Urinary bladder (tissue), 4 donors: ENCODE measurements around the gene NDUFV1. TPM values are rescaled to one million over a fixed set of nuclear protein-coding genes. Genes with fewer than 3 reads are reported as not detected.
"Not testable (repeated sequence)": the region's sequence is repeated elsewhere in the genome, so short reads cannot be mapped to it uniquely, and the experiment has no call there.

Experiments used
- DNase-seq: peaks from one replicate; pipeline ENCODE4 v3.0.0-alpha.2; 2015; ENCODE audit errors: extremely low spot score
- H3K27ac ChIP-seq: one replicate; pipeline ENCODE4 v1.5.1; 2013; ENCODE audit warnings: low read depth, mild to moderate bottlenecking, moderate library complexity
- H3K36me3 ChIP-seq: one replicate; pipeline ENCODE4 v1.6.1; 2013; ENCODE audit warnings: mild to moderate bottlenecking, moderate library complexity; ENCODE audit not compliant: insufficient read depth
- H3K4me1 ChIP-seq: one replicate; pipeline ENCODE4 v1.6.1; 2013; ENCODE audit warnings: mild to moderate bottlenecking, moderate library complexity; ENCODE audit not compliant: insufficient read depth
- H3K4me3 ChIP-seq: one replicate; pipeline ENCODE4 v1.5.1; 2013; ENCODE audit warnings: low read depth, low read length
- WGBS: extraction: QIAGEN DNeasy Blood & Tissue Kit; methylation state at CpG from one replicate; pipeline ENCODE4 v1.1.7; 2013; 5-methylcytosine and 5-hydroxymethylcytosine counted together
- polyA plus RNA-seq: library from polyadenylated mRNA; stranded (reverse); fragments of 200-250 nt; gene quantifications from one replicate; pipeline ENCODE4 v1.2.3, GENCODE V29; 2013
- small RNA-seq: library from RNA; depleted of rRNA; stranded (forward); fragments of <200 nt; gene quantifications from one replicate; pipeline ENCODE3, GENCODE V24; 2014
- total RNA-seq: library from RNA; depleted of rRNA; stranded (reverse); fragments of >200 nt; gene quantifications from one replicate; pipeline ENCODE4 v1.2.3, GENCODE V29; 2014
- donor health status: healthy with polysubstance abuse.
- donor health status: healthy.

The NDUFV1 gene
- total and polyA plus RNA-seq, 2 donors: 103 to 161 TPM

GRCh38 chr11:67648796-67649613, 42.3 kb downstream of the NDUFV1 start:
- Histone ChIP-seq H3K4me3 (no peak overlapping the region), H3K27ac (no peak overlapping the region), H3K36me3 (no peaks in the 10 kb centered on the region), H3K4me1 (no peaks in the 10 kb centered on the region)
- WGBS: 62% methylated on average over 12 of the region's 12 CpGs
- no peak for DNase-seq

GRCh38 chr11:67649634-67650510, 43.1 kb downstream of the NDUFV1 start:
- 81% methylated on average over 22 of the region's 22 CpGs for WGBS
- H3K27ac ChIP-seq: no peak overlapping the region
- H3K4me3 ChIP-seq: peak overlapping the region; percentile 10
- no peaks in the 10 kb centered on the region for H3K4me1 ChIP-seq
- no peaks in the 10 kb centered on the region for H3K36me3 ChIP-seq
- DNase-seq: no peak

GRCh38 chr11:67651976-67652781, 45.4 kb downstream of the NDUFV1 start:
- no peaks in the 10 kb centered on the region for H3K4me1 ChIP-seq
- H3K27ac ChIP-seq: no peak overlapping the region
- H3K36me3 ChIP-seq: no peaks in the 10 kb centered on the region
- no peak overlapping the region for H3K4me3 ChIP-seq
- 52% methylated on average over 13 of the region's 13 CpGs for WGBS
- no peak for DNase-seq

- WGBS: 79% methylated on average over 15 of the region's 15 CpGs
- Histone ChIP-seq H3K27ac (no peak overlapping the region), H3K4me1 (no peaks in the 10 kb centered on the region), H3K36me3 (no peaks in the 10 kb centered on the region), H3K4me3 (no peak overlapping the region)
- DNase-seq: no peak
These were observed 46.5 kb downstream of the NDUFV1 start for GRCh38 chr11:67652965-67653845.

- no peaks in the 10 kb centered on the region for H3K4me1 ChIP-seq
- 76% methylated on average over 9 of the region's 9 CpGs for WGBS
- no peak for DNase-seq
- H3K4me3 ChIP-seq: no peak overlapping the region
- no peaks in the 10 kb centered on the region for H3K36me3 ChIP-seq
- no peak overlapping the region for H3K27ac ChIP-seq
These were observed 47.5 kb downstream of the NDUFV1 start for GRCh38 chr11:67654225-67654624.

- H3K4me1 ChIP-seq: no peaks in the 10 kb centered on the region
- H3K4me3 ChIP-seq: no peak overlapping the region
- WGBS: 89% methylated on average over 4 of the region's 4 CpGs
- no peak overlapping the region for H3K27ac ChIP-seq
- H3K36me3 ChIP-seq: no peaks in the 10 kb centered on the region
- no peak for DNase-seq
These were observed 49.7 kb downstream of the NDUFV1 start for GRCh38 chr11:67656278-67656922.

- Histone ChIP-seq H3K4me1 (no peaks in the 10 kb centered on the region), H3K27ac (no peak overlapping the region), H3K36me3 (no peaks in the 10 kb centered on the region), H3K4me3 (no peak overlapping the region)
- whole genome bisulfite sequencing: 35% methylated on average over 3 of the region's 3 CpGs
- no peak for DNase-seq
These were observed 50.6 kb downstream of the NDUFV1 start for GRCh38 chr11:67657300-67657699.

GRCh38 chr11:67659651-67660165, 53.0 kb downstream of the NDUFV1 start:
- not testable (repeated sequence) for H3K4me1 ChIP-seq, DNase-seq, H3K4me3 ChIP-seq, H3K27ac ChIP-seq, H3K36me3 ChIP-seq
- WGBS: 62% methylated on average over 5 of the region's 5 CpGs

GRCh38 chr11:67660752-67661151, 54.0 kb downstream of the NDUFV1 start:
- not testable (repeated sequence) for H3K4me3 ChIP-seq, H3K4me1 ChIP-seq, H3K36me3 ChIP-seq, H3K27ac ChIP-seq, DNase-seq
- 70% methylated on average over 5 of the region's 5 CpGs for WGBS

Small RNA genes lying within 50 kb of the gene (small RNA-seq; reads per million reads assigned to genes)
- not detected for gene AP003385.3

Other genes with a start within 250 kb of the NDUFV1 start
- gene CLCF1, start 233.3 kb upstream of the NDUFV1 start, total RNA-seq: 2.7 TPM
- gene CLCF1, start 233.3 kb upstream of the NDUFV1 start, polyA plus RNA-seq: 9.2 TPM
- gene RAD9A, start 214.9 kb upstream of the NDUFV1 start, total RNA-seq: 7.5 TPM
- gene RAD9A, start 214.9 kb upstream of the NDUFV1 start, polyA plus RNA-seq: 16.9 TPM
- gene PPP1CA, start 205.1 kb upstream of the NDUFV1 start, total RNA-seq: 70.6 TPM
- 85.9 TPM for gene PPP1CA, start 205.1 kb upstream of the NDUFV1 start, polyA plus RNA-seq
- gene TBC1D10C, start 202.9 kb upstream of the NDUFV1 start, total RNA-seq: 0.42 TPM
- 2.6 TPM for gene TBC1D10C, start 202.9 kb upstream of the NDUFV1 start, polyA plus RNA-seq
- gene CARNS1, start 191.3 kb upstream of the NDUFV1 start, total RNA-seq: 0.63 TPM
- gene CARNS1, start 191.3 kb upstream of the NDUFV1 start, polyA plus RNA-seq: 0.76 TPM
- gene RPS6KB2, start 178.4 kb upstream of the NDUFV1 start, total RNA-seq: 19.8 TPM
- gene RPS6KB2, start 178.4 kb upstream of the NDUFV1 start, polyA plus RNA-seq: 41.2 TPM
- 1.2 TPM for gene PTPRCAP, start 169.3 kb upstream of the NDUFV1 start, total RNA-seq
- gene PTPRCAP, start 169.3 kb upstream of the NDUFV1 start, polyA plus RNA-seq: 5.2 TPM
- gene CORO1B, start 163.5 kb upstream of the NDUFV1 start, total RNA-seq: 31.0 TPM
- gene CORO1B, start 163.5 kb upstream of the NDUFV1 start, polyA plus RNA-seq: 99.3 TPM
- gene GPR152, start 154.2 kb upstream of the NDUFV1 start, total RNA-seq: not detected
- not detected for gene GPR152, start 154.2 kb upstream of the NDUFV1 start, polyA plus RNA-seq
- 0.26 TPM for gene CABP4, start 151.6 kb upstream of the NDUFV1 start, total RNA-seq
- gene CABP4, start 151.6 kb upstream of the NDUFV1 start, polyA plus RNA-seq: 0.96 TPM
- gene TMEM134, start 137.7 kb upstream of the NDUFV1 start, total RNA-seq: 20.4 TPM
- 80.2 TPM for gene TMEM134, start 137.7 kb upstream of the NDUFV1 start, polyA plus RNA-seq
- gene AIP, start 123.9 kb upstream of the NDUFV1 start, total RNA-seq: 42.9 TPM
- 135 TPM for gene AIP, start 123.9 kb upstream of the NDUFV1 start, polyA plus RNA-seq
- gene PITPNM1, start 101.6 kb upstream of the NDUFV1 start, total RNA-seq: 12.6 TPM
- gene PITPNM1, start 101.6 kb upstream of the NDUFV1 start, polyA plus RNA-seq: 18.5 TPM
- gene CDK2AP2, start 98.8 kb upstream of the NDUFV1 start, total RNA-seq: 5.9 TPM
- 75.8 TPM for gene CDK2AP2, start 98.8 kb upstream of the NDUFV1 start, polyA plus RNA-seq
- not detected for gene CABP2, start 83.5 kb upstream of the NDUFV1 start, total RNA-seq
- gene CABP2, start 83.5 kb upstream of the NDUFV1 start, polyA plus RNA-seq: not detected
- 299 TPM for gene GSTP1, start 23.1 kb upstream of the NDUFV1 start, total RNA-seq
- 679 TPM for gene GSTP1, start 23.1 kb upstream of the NDUFV1 start, polyA plus RNA-seq
- 3.0 TPM for gene NUDT8, start 23.0 kb downstream of the NDUFV1 start, total RNA-seq
- gene NUDT8, start 23.0 kb downstream of the NDUFV1 start, polyA plus RNA-seq: 5.8 TPM
- gene TBX10, start 32.8 kb downstream of the NDUFV1 start, total RNA-seq: not detected
- gene TBX10, start 32.8 kb downstream of the NDUFV1 start, polyA plus RNA-seq: not detected
- not detected for gene ACY3, start 43.8 kb downstream of the NDUFV1 start, total RNA-seq
- not detected for gene ACY3, start 43.8 kb downstream of the NDUFV1 start, polyA plus RNA-seq
- 2.6 TPM for gene ALDH3B2, start 67.7 kb downstream of the NDUFV1 start, total RNA-seq
- gene ALDH3B2, start 67.7 kb downstream of the NDUFV1 start, polyA plus RNA-seq: 1.7 TPM